ENCODE results near the gene DCUN1D2. TPM values are rescaled to one million over a fixed set of nuclear protein-coding genes. Genes with fewer than 3 reads are reported as not detected.
A peak's percentile ranks its signal among the peaks of the same experiment; 100 is the strongest.

Gene DCUN1D2
- total RNA-seq, 1 experiment from 2014 or later = 38.6 TPM

DNA sequence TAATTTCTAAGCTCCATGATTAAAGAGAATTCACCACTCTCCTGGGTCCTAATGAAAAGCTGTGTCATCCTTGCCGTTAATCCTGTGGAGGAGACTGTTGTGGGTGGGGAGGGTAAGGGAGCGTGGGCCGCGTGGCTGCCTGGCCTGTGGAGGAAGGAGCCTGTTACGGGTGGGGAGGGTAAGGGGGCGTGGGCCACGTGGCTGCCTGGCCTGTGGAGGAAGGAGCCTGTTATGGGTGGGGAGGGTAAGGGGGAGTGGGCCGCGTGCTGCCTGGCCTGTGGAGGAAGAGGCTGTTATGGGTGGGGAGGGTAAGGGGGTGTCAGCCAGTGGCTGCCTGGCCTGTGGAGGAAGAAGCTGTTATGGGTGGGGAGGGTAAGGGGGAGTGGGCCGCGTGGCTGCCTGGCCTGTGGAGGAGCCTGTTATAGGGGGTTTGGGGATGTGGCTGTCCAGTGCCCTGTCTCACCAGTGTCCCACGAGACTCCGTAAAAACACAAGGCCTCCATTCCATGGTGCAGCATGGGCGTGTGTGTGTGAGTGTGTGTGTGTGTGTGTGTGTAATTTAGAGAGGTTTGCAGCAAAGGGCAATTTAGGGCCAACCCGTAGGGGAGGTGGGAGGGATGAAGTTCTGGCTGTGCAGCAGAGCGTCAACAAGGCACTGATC is 15.6 kb upstream of the DCUN1D2 start:
- Histone ChIP-seq H3K27ac (ENCODE audit: low read depth, low read length, poor library complexity, severe bottlenecking) (peak overlapping the region; percentile 7), H3K9me3 (ENCODE audit: low read depth, low read length, poor library complexity, severe bottlenecking) (no peaks in the 10 kb centered on the region), H3K4me1 (ENCODE audit: insufficient read depth, low read length, poor library complexity, severe bottlenecking) (no peaks in the 10 kb centered on the region), H3K36me3 (ENCODE audit: insufficient read depth, low read length, poor library complexity, severe bottlenecking) (peaks cover 55% of the 10 kb centered on the region), H3K4me3 (ENCODE audit: low read depth, low read length, poor library complexity, severe bottlenecking) (no peak overlapping the region), H3K27me3 (replicated peaks; ENCODE audit: insufficient read depth, low read depth, low read length, poor library complexity) (no peaks in the 10 kb centered on the region)
- no peak for TF ChIP-seq EZH2 (IDR thresholded peaks at IDR 0.05; ENCODE audit: borderline replicate concordance, low read depth, low read length, poor library complexity, severe bottlenecking)
- TF ChIP-seq, protein P1, sequence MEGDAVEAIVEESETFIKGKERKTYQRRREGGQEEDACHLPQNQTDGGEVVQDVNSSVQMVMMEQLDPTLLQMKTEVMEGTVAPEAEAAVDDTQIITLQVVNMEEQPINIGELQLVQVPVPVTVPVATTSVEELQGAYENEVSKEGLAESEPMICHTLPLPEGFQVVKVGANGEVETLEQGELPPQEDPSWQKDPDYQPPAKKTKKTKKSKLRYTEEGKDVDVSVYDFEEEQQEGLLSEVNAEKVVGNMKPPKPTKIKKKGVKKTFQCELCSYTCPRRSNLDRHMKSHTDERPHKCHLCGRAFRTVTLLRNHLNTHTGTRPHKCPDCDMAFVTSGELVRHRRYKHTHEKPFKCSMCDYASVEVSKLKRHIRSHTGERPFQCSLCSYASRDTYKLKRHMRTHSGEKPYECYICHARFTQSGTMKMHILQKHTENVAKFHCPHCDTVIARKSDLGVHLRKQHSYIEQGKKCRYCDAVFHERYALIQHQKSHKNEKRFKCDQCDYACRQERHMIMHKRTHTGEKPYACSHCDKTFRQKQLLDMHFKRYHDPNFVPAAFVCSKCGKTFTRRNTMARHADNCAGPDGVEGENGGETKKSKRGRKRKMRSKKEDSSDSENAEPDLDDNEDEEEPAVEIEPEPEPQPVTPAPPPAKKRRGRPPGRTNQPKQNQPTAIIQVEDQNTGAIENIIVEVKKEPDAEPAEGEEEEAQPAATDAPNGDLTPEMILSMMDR (conservative IDR thresholded peaks at IDR 0.05; ENCODE audit: low read depth, low read length) = no peak
- no TSS peak for BruUV-seq (replicated peaks)
- intact Hi-C loops (cut with micrococcal nuclease; ENCODE audit: unreplicated experiment) = no loop called here
- POLR2A ChIA-PET (ENCODE audit: low non-redundant PET) = no interaction called here
- CTCF ChIA-PET = interaction anchor here (0.8 kb wide), 1 partner anchor 48 kb away, joined by 17 read pairs; no protein-coding TSS in a partner anchor
- DNase-seq (ENCODE audit: low spot score) = peak; percentile 5

DNA sequence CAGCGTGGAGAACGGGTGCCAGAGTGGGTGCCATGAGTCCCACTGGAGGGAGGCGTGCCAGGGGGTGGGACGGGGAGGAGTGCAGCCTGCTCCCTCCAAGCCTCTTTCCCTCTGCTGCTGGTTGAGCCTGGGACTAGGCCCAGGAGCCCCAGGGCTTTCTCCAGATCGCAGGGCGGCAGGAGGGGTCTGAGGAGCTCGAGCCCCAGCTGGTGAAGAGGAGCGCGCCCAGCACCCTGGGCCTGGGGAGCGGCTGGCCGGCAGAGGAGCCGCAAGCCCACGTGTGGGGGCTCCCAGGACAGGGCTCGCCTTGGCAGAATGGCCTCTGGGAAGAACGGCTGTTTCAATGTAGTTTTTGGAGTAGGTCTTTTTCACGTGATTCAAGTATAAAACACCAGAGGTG is 12.2 kb upstream of the DCUN1D2 start:
- BruUV-seq (replicated peaks) = no TSS peak
- Histone ChIP-seq H3K36me3 (ENCODE audit: insufficient read depth, low read length, poor library complexity, severe bottlenecking) (peaks cover 75% of the 10 kb centered on the region), H3K4me1 (ENCODE audit: insufficient read depth, low read length, poor library complexity, severe bottlenecking) (no peaks in the 10 kb centered on the region), H3K9me3 (ENCODE audit: low read depth, low read length, poor library complexity, severe bottlenecking) (no peaks in the 10 kb centered on the region), H3K27ac (ENCODE audit: low read depth, low read length, poor library complexity, severe bottlenecking) (no peak overlapping the region), H3K4me3 (ENCODE audit: low read depth, low read length, poor library complexity, severe bottlenecking) (no peak overlapping the region), H3K27me3 (replicated peaks; ENCODE audit: insufficient read depth, low read depth, low read length, poor library complexity) (no peaks in the 10 kb centered on the region)
- TF ChIP-seq EZH2 (IDR thresholded peaks at IDR 0.05; ENCODE audit: borderline replicate concordance, low read depth, low read length, poor library complexity, severe bottlenecking) = no peak
- TF ChIP-seq, protein P1 (conservative IDR thresholded peaks at IDR 0.05; ENCODE audit: low read depth, low read length) = no peak
- ChIA-PET CTCF (no interaction called here), POLR2A (ENCODE audit: low non-redundant PET) (no interaction called here)
- intact Hi-C loops (cut with micrococcal nuclease; ENCODE audit: unreplicated experiment) = no loop called here
- no peak for DNase-seq (ENCODE audit: low spot score)

DNA sequence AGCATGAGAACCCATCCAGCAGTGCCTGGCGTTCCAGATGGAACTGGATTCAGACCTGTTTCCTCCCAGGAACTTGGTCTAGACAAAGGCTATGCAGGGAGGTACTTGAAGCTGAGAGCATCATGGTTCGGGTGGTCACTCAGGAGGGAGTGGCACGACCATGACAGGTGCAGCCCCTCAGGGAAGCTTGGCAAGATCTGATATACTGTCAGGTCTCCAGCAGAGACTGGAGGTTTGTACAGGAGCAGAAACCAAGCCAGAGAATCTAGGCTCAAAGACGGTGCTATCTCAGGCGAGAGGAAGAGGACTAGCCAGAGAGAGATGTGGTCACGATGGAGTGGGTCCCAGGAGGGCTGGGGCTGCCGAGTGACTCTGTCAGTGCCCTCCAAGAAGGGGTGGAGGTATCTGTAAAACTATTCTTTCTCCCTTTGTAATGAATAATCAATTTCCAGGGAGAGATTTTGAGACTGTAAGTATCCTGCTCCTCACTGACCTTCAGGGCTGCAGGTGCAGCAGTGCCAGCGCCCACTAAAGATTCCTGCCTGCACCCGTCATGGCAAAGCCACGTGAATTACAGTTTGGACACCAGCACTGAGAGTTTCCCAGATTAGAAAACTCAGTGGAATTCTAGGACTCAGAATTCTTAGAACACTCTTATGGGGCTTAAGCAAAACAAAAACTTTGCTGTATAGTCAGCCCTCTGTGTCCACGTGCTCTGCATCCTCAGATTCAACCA is 10.2 kb upstream of the DCUN1D2 start:
- DNase-seq (ENCODE audit: low spot score) = no peak
- intact Hi-C loops (cut with micrococcal nuclease; ENCODE audit: unreplicated experiment) = no loop called here
- peaks cover 95% of the 10 kb centered on the region for H3K36me3 ChIP-seq (ENCODE audit: insufficient read depth, low read length, poor library complexity, severe bottlenecking)
- no peaks in the 10 kb centered on the region for H3K9me3 ChIP-seq (ENCODE audit: low read depth, low read length, poor library complexity, severe bottlenecking)
- H3K27ac ChIP-seq (ENCODE audit: low read depth, low read length, poor library complexity, severe bottlenecking) = no peak overlapping the region
- no peaks in the 10 kb centered on the region for H3K27me3 ChIP-seq (replicated peaks; ENCODE audit: insufficient read depth, low read depth, low read length, poor library complexity)
- TF ChIP-seq, protein P1 (conservative IDR thresholded peaks at IDR 0.05; ENCODE audit: low read depth, low read length) = no peak
- TF ChIP-seq EZH2 (IDR thresholded peaks at IDR 0.05; ENCODE audit: borderline replicate concordance, low read depth, low read length, poor library complexity, severe bottlenecking) = no peak
- no peaks in the 10 kb centered on the region for H3K4me1 ChIP-seq (ENCODE audit: insufficient read depth, low read length, poor library complexity, severe bottlenecking)
- H3K4me3 ChIP-seq (ENCODE audit: low read depth, low read length, poor library complexity, severe bottlenecking) = no peak overlapping the region
- POLR2A ChIA-PET (ENCODE audit: low non-redundant PET) = no interaction called here
- CTCF ChIA-PET = no interaction called here
- BruUV-seq (replicated peaks) = no TSS peak
